Heart left ventricle (tissue), 16 donors: Measurements from ENCODE around the gene RHOT1. TPM values are rescaled to one million over a fixed set of nuclear protein-coding genes. Genes with fewer than 3 reads are reported as not detected.
"Not testable (repeated sequence)": the region's sequence is repeated elsewhere in the genome, so short reads cannot be mapped to it uniquely, and the experiment has no call there.

Experiments used
- ATAC-seq, 4 donors: fragments of 200-7000 bp; cut with Tn5 transposase; one replicate each; pipeline ENCODE4 v1.9.1; 2020 to 2022; ENCODE audit warnings: moderate library complexity in 4 of 4, mild to moderate bottlenecking in 3 of 4, moderate number of reproducible peaks in 1 of 4
- DNase-seq, 5 donors: peaks; one replicate each; pipeline ENCODE4 v3.0.0-alpha.2; 2020
- H3K27ac ChIP-seq, 12 donors: fragments of 200-600 bp; sonication (generic) in 4 of 12; one replicate each; pipeline versions ENCODE4 v1.5.0 to v1.8.0; 2016 to 2022; ENCODE audit warnings: mild to moderate bottlenecking in 2 of 12
- H3K27me3 ChIP-seq, 9 donors: fragments of 200-600 bp; sonication (generic) in 2 of 9; one replicate each; pipeline versions ENCODE4 v1.5.1 to v1.8.0; 2016 to 2022; ENCODE audit warnings: mild to moderate bottlenecking in 3 of 9
- H3K36me3 ChIP-seq, 9 donors: fragments of 200-600 bp; sonication (generic) in 2 of 9; one replicate each; pipeline versions ENCODE4 v1.5.0 to v1.8.0; 2018 to 2022; ENCODE audit warnings: mild to moderate bottlenecking in 2 of 9
- H3K4me1 ChIP-seq, 12 donors: fragments of 200-600 bp; sonication (generic) in 4 of 12; one replicate each; pipeline versions ENCODE4 v1.5.0 to v1.8.0; 2016 to 2022; ENCODE audit warnings: mild to moderate bottlenecking in 3 of 12
- H3K4me3 ChIP-seq, 12 donors: fragments of 200-600 bp; sonication (generic) in 4 of 12; one replicate each; pipeline versions ENCODE4 v1.5.0 to v1.8.0; 2017 to 2022; ENCODE audit warnings: mild to moderate bottlenecking in 9 of 12, moderate library complexity in 4 of 12
- H3K9me3 ChIP-seq, 12 donors: fragments of 200-600 bp; sonication (generic) in 4 of 12; one replicate each; pipeline versions ENCODE4 v1.5.0 to v1.8.0; 2016 to 2022; ENCODE audit warnings: mild to moderate bottlenecking in 1 of 12
- POLR2A ChIP-seq, 2 donors: fragments of 450-650 bp; IDR thresholded peaks; one replicate each; pipeline ENCODE4 v1.6.1; 2017; ENCODE audit warnings: antibody characterized with exemption in 2 of 2, mild to moderate bottlenecking in 2 of 2, moderate library complexity in 2 of 2
- WGBS, 4 donors: extraction: QIAGEN DNeasy Blood & Tissue Kit in 2 of 4; methylation state at CpG; one replicate each; pipeline versions ENCODE4 v1.1.5 to v1.1.7; 2013 to 2018; 5-methylcytosine and 5-hydroxymethylcytosine counted together
- intact Hi-C, 10 donors: fragments of 100-400 bp; cut with DNase I; formaldehyde crosslinking; loops; one replicate each; pipeline versions ENCODE4 v1.11.1 to v1.14.2; 2022
- polyA plus RNA-seq, 2 donors: library from polyadenylated mRNA; stranded (reverse); fragments of 200-250 nt; gene quantifications; one replicate each; pipeline ENCODE4 v1.2.3, GENCODE V29; 2013
- total RNA-seq, 9 donors: library from RNA; depleted of rRNA in 2 of 9; stranded (reverse); fragments of >200 nt in 2 of 9; fragmentation: NEBNext Ultra II Directional in 3 of 9; extraction: Animal tissue kit (Norgen Biotek cat#: 25700) in 3 of 9; gene quantifications; one replicate each; pipeline versions ENCODE4 v1.1.0 to v1.2.4, GENCODE V29; 2016 to 2023
- TF ChIP-seq, protein P1 (sequence below), 12 donors: fragments of 200-600 bp; sonication (generic) in 4 of 12; IDR thresholded peaks; one replicate each; pipeline versions ENCODE4 v1.5.0 to v1.8.0; 2018 to 2022; ENCODE audit warnings: antibody characterized with exemption in 12 of 12, mild to moderate bottlenecking in 5 of 12
- donor health status: ischemic (EF 13 %, LVEDD 7.1; RV severe dilation, severe dysfunction).
- donor health status: healthy with polysubstance abuse.
- donor health status: DM: no; HTN: yes; CAD: no.
- donor health status: DM: no; HTN: no; CAD: no.
- donor health status: ischemic (EF 25% LVEDD 6.9; RV normal size, moderate dysfunction).
- donor health status: ischemic (EF 25% LVEDD 5.7; RV mildly dilated, moderate dysfunction).
- donor health status: healthy.
- donor health status: DM: yes; HTN: yes; CAD: no.
- donor health status: ischemic (EF 35%, LVEDD 5.7; RV mildly dilated, moderate dysfunction).
- donor health status: nonischemic (EF 11% LVEDD 7.7; RV severe dilation, severe dysfunction).
- donor health status: DM: yes; HTN: yes; CAD: no.
- donor health status: PGD.
- donor health status: ischemic (EF 29% LVEDD 5.4; RV normal size, mild dysfunction).
- donor health status: nonischemic (EF 23%, LVEDD 6.1; RV moderate dilation, normal function).

RHOT1 gene
- total and polyA plus RNA-seq, 11 donors, result 41.5 to 76.8 (median 53.5) TPM

DNA sequence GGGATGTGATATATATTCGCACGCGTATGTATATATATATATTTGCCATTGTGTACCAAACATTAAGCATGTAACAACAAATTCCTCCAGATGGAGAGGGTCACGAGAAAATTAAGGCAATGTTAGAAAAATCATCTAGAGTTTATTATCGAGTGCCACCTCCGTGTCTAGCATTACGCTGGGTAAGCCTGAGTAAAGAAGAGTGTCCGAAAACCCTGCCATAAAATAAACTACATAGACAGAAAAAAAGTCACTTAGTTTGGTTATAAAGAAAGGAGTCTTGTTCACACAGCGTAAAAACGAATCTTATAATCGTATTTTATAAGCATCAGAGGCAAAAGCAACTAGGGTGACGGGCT is 644 bp upstream of the RHOT1 start:
- H3K36me3 ChIP-seq, result peaks cover 0 to 4% (median 0%) of the 10 kb centered on the region in 9 donors
- peak overlapping the region; percentile 85 to 99 (median 94) for H3K27ac ChIP-seq
- no peaks in the 10 kb centered on the region for H3K27me3 ChIP-seq
- ATAC-seq (peak in 3 of 4 donors; percentile 1 to 4 (median 2)), DNase-seq (no peak)
- H3K4me1 ChIP-seq, result peaks cover 0 to 61% (median 17%) of the 10 kb centered on the region in 12 donors
- TF ChIP-seq, protein P1, sequence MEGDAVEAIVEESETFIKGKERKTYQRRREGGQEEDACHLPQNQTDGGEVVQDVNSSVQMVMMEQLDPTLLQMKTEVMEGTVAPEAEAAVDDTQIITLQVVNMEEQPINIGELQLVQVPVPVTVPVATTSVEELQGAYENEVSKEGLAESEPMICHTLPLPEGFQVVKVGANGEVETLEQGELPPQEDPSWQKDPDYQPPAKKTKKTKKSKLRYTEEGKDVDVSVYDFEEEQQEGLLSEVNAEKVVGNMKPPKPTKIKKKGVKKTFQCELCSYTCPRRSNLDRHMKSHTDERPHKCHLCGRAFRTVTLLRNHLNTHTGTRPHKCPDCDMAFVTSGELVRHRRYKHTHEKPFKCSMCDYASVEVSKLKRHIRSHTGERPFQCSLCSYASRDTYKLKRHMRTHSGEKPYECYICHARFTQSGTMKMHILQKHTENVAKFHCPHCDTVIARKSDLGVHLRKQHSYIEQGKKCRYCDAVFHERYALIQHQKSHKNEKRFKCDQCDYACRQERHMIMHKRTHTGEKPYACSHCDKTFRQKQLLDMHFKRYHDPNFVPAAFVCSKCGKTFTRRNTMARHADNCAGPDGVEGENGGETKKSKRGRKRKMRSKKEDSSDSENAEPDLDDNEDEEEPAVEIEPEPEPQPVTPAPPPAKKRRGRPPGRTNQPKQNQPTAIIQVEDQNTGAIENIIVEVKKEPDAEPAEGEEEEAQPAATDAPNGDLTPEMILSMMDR (IDR thresholded peaks at IDR 0.05), result no peak
- peak overlapping the region; percentile 67 to 97 (median 85) for H3K4me3 ChIP-seq
- intact Hi-C loops, result loop anchor here in 2 of 10 donors (2.0 to 5.0 kb wide), 3 partner anchors 15 to 135 kb away; partner anchors contain the start of gene LRRC37B (in 2 of the 2)
- no peaks in the 10 kb centered on the region for H3K9me3 ChIP-seq
- WGBS, 4 donors, result 15 to 28% (median 22%) methylated on average over 12 of the region's 12 CpGs

DNA sequence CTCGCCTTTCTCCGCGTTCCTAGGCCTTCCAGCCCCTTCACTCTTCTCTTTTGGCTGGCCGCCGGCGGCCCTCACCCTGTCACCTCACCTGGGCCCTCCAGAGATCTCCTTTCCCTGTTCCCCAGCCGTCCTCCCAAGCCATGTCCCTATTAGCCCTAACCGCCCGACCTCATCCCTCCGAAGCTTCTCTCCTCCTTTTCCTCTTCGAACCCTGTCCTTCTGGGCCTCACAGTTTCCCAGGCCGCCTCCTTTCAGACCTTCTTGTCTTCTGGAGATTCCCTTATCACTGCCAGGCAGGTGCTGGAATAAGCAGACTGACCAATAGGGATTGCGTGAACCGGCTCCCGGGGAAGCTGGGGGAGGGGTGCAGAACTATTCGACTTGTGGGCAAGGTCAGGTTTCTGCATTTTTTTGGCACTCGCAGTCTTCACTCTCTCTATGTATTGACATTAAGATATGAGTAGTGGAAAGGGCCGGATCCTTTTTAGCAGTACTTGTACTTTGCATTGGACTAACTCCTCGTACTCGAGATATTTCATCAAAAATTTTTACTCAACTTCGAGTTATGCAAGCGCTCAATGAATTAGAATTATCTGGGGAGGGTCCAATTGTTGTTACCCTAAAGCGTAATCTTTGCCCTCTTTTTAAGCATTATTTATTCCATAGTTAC is 690 bp downstream of the RHOT1 start:
- Histone ChIP-seq H3K36me3 (peaks cover 0 to 4% (median 0%) of the 10 kb centered on the region in 9 donors), H3K4me1 (peaks cover 0 to 61% (median 17%) of the 10 kb centered on the region in 12 donors), H3K27me3 (no peaks in the 10 kb centered on the region), H3K9me3 (no peaks in the 10 kb centered on the region), H3K4me3 (peak overlapping the region; percentile 67 to 97 (median 85)), H3K27ac (peak overlapping the region; percentile 85 to 99 (median 94))
- TF ChIP-seq POLR2A (IDR thresholded peaks at IDR 0.05), result no peak
- TF ChIP-seq, protein P1 (IDR thresholded peaks at IDR 0.05), result no peak
- peak; percentile 49 to 72 (median 71) for DNase-seq
- ATAC-seq, result peak; percentile 26 to 43 (median 30)
- 2 to 4% (median 2%) methylated on average over 23 of the region's 23 CpGs for WGBS, 4 donors
- intact Hi-C loops, result loop anchor here in 2 of 10 donors (2.0 to 5.0 kb wide), 2 partner anchors 136 kb away; partner anchors contain the start of gene LRRC37B (in 2 of the 2)

DNA sequence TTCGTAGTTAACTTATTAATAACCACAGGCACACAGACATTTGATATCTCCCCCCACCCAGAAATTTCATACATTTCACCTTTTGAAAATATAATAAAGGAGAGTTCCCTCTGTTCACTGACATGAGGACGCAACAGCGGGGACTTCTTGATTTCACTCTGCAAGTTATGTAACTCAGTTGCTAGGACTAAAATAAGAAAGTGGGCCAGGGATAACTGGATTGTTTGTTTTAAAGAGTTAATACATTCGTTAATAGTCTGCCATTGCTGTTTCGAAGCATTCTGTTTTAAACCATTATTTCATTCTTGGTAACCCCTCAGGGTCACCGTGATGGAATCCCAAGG is 1.2 kb downstream of the RHOT1 start:
- intact Hi-C loops, result loop anchor here in 2 of 10 donors (2.0 to 5.0 kb wide), 2 partner anchors 136 to 137 kb away; partner anchors contain the start of gene LRRC37B (in 2 of the 2)
- TF ChIP-seq, protein P1 (IDR thresholded peaks at IDR 0.05), result no peak
- TF ChIP-seq POLR2A (IDR thresholded peaks at IDR 0.05), result no peak
- ATAC-seq, result no peak
- no peaks in the 10 kb centered on the region for H3K27me3 ChIP-seq
- peak overlapping the region in 11 of 12 donors; percentile 67 to 97 (median 88) for H3K4me3 ChIP-seq
- no peak for DNase-seq
- peaks cover 0 to 4% (median 0%) of the 10 kb centered on the region in 9 donors for H3K36me3 ChIP-seq
- H3K9me3 ChIP-seq, result no peaks in the 10 kb centered on the region
- H3K27ac ChIP-seq, result peak overlapping the region in 11 of 12 donors; percentile 85 to 99 (median 94)
- 17 to 35% (median 27%) methylated on average over 6 of the region's 6 CpGs for WGBS, 4 donors
- peaks cover 0 to 61% (median 17%) of the 10 kb centered on the region in 12 donors for H3K4me1 ChIP-seq

DNA sequence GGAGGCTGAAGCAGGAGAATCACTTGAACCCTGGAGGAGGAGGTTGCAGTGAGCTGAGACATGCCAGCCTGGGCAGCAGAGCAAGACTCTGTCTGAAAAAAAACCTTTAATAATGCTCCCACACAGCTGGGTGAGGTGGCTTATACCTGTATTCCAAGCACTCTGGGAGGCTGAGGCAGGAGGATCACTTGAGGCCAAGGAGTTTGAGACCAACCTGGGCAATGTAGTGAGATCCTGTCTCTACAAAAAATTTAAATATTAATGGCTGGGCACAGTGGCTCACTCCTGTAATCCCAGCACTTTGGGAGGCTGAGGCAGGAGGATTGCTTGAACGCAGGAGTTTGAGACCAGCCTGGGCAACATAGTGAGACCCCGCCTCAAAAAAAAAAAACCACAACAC is 2.1 kb downstream of the RHOT1 start:
- not testable (repeated sequence) for H3K9me3 ChIP-seq, H3K36me3 ChIP-seq, H3K27ac ChIP-seq, DNase-seq, H3K27me3 ChIP-seq, ATAC-seq
- Histone ChIP-seq H3K4me1 (peaks cover 0 to 59% (median 19%) of the 10 kb centered on the region in 12 donors), H3K4me3 (peak overlapping the region in 1 of 12 donors; percentile 89)
- intact Hi-C loops, result loop anchor here in 1 of 10 donors (5.0 kb wide), 1 partner anchor 137 kb away; the partner anchor contains the start of gene LRRC37B
- 96 to 100% (median 100%) methylated on average over 2 of the region's 2 CpGs for WGBS, 4 donors
